NCI-H1436 treated with DMSO at 0.1 percent for 48 hours (cell line): ENCODE measurements around the gene STXBP4.
A peak's percentile ranks its signal among the peaks of the same experiment; 100 is the strongest.

Source experiments
- DNase-seq: peaks from one replicate; lab custom pipeline; 2025; lab: John Stamatoyannopoulos, UW

The STXBP4 gene

DNA sequence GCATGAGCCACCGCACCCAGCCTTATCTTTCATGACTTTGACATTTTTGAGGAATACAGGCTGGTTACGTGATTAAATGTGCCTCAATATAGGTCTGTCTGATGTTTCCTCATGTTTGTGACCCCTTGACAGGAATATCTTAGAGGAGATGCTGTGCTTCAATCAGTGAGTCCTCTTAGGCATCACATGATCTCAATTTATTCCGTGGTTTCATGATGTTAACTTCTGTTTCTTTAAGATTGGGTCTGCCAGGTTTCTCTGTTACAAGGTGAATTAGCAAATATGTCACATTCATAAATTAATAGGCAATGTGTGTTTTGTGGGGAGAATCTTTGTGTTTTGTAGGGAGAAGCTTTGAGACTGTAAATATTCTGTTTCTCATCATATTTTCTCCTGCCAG, 3.3 kb downstream of the STXBP4 start:
- DNase-seq = no peak

DNA sequence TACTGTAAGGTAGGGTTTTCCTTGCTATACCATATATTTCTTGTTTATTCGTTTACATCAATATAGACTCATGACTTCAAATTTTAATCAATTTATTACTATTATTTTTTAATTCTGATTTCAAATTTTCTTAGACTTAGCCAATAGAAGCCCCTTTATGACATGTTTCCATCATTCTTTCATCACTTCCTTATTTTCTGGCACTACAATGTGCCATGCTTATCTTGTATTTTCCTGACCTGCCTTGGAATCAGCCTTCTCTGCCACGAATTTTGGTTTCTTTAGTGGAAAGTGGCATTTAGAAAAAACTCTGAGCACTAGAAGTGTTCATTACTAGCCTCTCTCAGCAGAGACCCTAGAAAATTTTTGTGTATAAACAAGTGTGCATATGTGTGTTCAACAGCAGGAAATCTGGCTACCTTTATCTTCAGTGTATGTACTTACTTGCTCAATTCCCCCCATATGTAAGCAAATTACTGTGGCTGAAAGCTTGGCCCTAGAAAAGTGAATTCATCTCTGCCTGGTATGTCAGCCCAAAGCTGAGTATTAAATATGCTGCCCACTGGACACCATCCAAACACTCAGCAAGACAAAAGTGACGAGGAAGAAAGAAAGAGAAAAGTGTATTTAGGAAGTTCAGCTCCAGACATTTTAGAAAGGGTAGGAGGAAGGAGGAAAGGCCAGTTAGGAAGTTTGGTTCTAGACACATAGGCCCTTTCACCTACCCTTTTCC, 4.0 kb downstream of the STXBP4 start:
- DNase-seq = no peak

DNA sequence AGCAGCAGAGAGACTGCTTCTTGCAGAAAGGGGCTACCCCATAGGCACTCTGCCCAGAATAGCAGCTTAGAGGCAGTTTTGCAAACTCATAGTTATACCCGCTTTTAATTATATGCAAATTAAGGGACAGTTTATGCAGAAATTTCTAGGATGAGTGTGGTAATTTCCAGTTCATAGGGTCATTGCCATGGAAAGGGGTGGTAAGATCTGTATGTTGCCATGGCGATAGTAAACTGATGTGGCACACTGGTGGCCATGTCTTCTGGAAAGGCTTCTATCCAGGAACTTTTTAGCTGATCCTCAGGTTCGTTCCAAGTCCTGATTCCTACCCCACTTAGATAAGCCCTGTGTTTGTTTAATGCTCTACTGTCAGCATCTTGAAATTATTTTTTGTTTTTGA, 6.2 kb downstream of the STXBP4 start:
- DNase-seq = no peak

DNA sequence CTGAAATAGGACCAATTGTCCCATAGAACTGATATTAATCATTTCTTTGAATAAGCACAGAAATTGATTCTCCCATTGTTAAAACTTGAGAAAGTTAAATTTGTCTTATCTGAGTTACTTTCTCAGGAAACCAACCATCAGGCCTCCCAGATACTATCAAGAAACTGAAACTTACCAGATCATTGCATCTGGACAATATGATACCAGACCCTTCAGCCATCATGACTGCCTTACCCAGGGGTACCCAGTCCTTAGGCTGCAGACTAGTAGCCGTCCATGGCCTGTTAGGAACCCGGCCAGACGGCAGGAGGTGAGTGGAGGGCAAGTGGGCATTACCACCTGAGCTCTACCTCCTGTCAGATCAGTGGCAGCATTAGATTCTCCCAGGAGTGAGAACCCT, 7.8 kb downstream of the STXBP4 start:
- DNase-seq = no peak

DNA sequence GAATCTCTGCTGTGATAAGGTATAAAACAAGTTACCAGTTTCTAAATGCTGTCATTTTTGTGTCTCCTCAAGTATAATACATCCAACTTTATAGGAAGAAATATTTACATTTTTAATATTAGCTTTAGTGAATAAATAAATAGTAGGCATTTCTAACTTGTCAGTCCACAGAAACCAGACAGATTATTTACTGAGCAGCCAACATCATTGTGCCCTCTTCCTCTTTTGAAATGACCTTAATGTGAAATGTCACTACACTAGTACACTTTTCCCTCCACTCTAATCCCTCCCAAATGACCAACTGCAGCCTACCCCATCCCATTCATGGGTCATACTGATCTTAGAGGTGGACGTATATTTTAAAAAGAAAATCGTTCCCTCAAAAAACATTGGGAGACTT, 9.2 kb downstream of the STXBP4 start:
- DNase-seq = no peak

DNA sequence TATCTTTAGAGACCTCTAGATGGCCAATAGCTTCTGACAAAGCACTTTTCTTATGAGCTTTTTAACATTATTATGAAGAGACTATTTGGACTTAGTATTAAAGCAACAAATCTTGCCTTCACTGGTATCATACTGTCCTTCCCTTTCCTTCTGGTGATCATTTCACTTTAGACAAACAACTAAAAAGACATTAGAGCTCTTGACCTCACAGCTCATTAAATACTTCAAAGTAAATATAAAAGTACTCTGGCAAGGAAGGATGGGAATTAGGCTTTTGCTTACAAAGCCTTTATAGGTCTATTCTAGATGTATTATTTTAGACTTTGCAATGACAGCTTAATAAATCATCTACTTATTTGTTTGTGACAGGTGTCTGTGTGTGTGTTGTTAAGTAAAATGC, 11.1 kb downstream of the STXBP4 start:
- no peak for DNase-seq

DNA sequence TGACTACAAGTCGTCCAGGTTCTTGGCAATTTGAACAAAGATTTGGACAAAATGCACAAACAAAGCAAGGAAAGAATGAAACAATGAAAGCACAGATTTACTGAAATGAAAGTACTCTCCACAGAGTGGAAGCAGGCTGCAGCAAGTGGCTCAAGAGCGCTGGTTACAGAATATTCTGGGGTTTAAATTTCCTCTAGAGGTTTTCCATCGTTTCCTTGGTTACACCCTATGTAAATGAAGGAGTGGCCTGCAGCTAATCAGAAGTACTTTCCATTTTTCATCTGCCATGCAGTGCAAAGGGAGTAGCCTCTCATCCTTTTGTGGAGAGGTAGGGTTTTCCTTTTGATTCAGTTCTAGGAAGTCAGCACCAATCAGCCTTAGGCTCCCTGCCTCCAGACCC, 11.8 kb downstream of the STXBP4 start:
- no peak for DNase-seq

DNA sequence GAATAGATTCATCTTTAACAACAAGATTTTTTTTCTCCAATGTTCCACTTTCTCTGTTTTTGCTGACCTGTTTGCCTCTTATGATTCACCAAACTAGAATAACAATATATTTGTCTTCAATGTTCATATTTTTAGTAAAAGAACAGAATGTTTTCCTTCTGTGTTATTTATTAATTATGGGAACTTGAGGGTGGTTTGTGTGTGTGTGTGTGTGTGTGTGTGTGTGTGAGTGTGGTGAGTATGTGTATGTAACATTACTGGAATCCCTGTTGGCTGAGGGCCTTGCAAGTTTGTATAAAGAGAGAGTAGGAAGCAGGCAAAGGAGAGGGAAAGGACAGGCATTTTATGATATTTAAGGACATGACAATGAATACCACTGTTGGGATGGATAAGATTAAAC, 13.8 kb downstream of the STXBP4 start:
- no peak for DNase-seq

DNA sequence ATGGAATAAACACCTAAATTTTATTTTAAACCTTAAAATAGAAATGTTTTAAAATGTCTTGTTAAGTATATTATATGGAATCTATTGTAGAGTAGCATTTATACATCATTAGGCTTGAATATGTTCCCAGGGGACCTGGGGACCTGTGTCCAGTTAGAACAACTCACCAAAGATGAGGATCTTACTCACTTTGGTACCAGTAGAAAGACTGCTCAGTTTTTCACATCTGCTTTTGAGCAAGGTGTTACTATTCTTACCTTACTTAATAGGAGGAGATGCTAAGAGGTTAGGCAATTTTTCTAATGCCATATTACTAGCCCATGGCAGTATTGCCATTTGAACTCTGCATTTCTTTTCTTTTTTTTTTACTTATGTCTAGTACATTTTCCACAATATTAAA, 14.7 kb downstream of the STXBP4 start:
- DNase-seq = no peak

DNA sequence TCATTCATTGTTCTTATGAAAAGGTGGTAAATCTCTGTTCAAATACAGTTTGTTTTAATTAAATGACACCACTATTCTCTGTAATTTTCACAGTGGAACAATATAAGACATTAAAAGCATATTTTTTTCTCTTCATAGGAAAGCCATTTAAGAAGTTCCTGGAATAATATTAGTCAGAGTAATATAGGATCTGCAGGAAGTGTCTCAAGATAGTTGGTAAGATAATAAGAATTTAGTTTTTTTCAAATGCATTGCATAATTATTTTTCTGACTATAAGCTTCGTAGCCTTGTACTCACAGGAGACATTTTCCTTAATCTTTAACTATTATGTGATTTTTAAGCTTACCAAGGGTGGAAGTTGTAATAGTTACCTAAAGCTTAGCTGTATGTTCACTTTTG, 16.9 kb downstream of the STXBP4 start:
- no peak for DNase-seq

DNA sequence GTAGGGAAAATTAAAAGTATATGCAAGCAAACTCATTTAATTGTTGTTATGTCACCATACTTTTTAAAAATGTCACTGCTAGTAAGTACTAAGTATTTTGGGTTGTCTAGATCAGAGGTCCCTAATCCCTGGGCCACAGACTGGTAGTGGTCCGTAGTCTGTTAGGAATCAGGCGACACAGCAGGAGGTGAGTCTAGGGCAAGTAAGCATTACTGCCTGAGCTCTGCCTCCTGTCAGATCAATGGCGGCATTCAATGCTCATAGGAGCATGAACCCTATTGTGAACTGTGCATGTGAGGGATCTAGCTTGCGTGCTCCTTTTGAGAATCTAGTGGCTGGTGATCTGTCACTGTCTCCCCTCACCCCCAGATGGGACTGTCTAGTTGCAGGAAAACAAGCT, 21.6 kb downstream of the STXBP4 start:
- DNase-seq = no peak

DNA sequence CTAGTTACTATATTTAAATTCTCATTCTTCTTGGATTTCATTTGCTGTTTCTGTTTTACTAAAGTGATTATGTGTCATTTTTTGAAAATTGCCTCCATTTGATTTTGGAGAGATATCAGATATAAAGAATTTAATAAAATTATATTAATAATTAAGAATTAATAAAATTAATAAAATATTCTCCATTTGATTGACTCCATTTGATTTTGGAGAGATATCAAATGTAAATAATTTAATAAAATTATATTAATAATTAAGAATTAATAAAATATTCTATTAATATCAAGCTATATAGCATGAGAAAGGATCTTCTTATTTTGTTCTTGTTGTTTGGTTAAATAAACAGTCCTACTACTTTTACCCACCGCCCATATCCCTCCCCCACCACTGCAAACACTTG, 23.0 kb downstream of the STXBP4 start:
- no peak for DNase-seq

DNA sequence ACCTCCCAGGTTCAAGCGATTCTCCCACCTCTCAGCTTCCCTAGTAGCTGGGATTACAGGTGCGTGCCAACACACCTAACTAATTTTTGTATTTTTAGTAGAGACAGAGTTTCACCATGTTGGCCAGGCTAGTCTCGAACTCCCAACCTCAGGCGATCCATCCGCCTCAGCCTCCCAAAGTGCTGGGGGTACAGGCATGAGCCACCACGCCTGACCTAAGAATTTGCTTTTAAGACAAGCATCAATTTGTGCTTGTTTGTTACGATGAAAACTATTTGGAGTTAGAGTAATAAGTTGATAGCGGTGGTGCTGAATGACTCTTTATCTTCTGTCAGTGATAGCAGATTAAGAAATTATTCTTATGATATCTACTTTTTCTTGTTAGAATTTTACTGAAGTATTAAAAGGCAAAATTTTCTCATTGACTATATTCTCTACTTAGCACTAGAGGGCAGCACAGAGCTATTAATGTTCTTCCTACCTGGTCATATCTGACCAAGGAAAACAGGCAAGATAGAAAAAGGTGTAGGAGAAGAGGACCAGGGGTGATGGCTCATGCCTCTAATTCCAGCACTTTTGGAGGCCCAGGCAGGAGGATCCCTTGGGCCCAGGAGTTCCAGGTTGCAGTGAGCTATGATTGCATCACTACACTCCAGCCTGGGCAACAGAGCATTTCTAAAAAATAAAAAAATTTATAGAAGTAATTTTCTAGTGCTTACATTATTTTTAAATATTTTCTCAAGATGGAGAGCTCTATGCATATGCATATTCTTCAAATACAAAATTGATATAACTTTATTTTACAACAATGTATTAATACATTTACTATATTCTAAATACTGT, 24.5 kb downstream of the STXBP4 start:
- DNase-seq = peak; percentile 44

DNA sequence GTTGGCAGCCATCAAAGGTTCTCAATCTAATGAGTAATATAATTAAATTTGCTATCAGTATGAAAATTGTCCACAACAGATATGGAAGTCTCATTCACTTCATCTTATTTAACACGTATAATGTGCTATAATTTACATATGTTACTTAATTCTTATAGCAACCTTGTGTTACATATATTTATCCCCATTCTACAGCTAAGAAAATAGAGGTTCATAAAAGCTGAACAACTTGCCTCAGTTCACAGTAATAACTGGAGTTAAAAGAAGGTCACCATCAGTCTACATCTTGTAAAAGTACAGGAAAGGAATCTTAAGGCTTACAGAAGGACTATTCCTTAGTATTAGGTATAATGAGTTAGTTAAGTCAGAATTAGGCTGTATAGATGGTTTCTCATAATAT, 27.9 kb downstream of the STXBP4 start:
- no peak for DNase-seq

DNA sequence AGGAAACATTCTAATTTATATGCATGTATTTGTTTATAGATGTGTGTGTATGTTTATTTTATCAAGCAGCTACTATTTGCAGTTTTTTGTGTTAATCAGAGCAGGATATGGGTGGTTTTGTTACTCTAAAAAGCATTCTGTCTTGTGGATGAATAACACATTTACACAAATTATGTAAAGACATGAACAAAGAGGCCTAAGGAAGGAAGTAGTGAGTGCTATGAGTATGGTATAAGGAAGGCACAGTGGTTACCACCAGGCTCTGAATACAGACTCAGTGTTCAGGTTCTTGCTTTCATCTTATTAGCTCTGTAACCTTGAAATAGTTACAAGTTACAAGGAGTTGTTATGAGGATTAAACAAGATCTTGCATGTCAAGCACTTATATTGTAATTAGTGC, 33.9 kb downstream of the STXBP4 start:
- no peak for DNase-seq

DNA sequence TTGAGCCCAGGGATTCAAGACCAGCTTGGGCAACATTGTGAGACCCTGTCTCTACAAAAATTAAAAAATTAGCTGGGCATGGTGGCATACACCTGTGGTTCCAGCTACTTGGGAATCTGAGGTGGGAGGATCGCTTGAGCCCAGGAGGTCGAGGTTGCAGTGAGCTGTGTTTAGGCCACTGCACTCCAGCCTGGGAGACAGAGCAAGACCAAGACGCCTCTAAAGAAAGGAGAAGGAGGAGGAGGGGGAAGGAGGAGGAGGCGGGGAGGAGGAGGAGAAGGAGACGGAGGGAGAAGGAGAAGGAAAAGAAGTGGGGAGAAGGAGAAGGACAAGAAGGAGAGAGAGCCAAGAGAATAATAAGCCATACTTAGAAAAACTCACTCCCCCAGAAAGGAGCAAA, 35.9 kb downstream of the STXBP4 start:
- DNase-seq = no peak

DNA sequence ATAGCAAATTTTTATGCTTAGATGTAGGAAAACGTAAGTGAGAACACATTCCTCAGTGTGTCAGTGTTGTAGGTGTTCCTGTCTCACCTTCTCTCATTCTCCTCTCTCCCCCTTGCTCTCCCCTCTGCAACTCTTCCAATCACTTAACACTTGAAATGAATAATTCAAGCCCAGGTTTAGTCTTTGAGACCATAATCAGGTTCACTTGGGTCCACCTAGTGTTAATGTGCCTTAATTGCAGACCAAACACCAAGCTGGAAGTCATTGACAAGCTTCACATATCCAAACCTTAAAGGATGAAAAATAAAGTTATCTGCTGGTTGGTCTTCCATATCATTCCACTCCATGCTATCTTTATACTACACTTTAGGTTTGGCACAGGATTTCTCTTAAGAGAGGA, 37.0 kb downstream of the STXBP4 start:
- no peak for DNase-seq

DNA sequence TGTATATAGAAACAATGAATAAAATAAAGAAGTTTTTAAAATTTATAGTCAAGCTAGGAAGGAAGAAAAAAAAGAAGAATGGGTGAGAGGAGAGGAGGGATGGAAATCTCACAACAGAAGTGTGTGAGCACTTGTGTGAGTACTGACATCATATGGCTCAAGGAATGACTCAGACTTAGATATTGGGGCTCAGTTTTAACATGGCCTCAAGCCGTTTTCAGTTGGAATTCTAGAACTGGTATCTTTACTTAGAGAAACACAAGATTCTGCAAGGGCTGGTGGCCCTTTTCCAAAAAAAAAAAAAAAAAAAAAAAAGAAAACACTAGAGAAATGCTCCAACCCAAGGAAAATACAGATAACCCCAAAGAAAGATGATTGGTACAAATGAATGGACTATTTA, 55.1 kb downstream of the STXBP4 start:
- no peak for DNase-seq

DNA sequence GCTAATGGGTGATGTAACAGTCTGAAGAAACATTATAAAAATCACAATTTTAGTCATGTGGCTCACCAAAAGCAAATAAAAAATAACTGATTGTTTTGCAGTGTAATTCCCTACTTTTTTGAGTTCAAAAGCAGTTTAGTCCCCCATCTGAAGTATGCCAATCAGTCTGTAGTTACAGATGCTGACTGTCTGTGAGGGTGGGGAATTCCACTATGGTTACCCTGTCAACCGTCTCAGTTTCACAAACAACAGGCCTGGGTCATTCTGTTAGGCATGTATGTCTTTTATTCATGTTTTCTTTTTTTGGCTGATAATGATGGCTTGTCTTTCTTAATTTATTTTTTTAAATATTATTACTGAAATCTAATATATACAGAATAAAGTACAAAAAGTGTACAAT, 69.3 kb downstream of the STXBP4 start:
- no peak for DNase-seq

DNA sequence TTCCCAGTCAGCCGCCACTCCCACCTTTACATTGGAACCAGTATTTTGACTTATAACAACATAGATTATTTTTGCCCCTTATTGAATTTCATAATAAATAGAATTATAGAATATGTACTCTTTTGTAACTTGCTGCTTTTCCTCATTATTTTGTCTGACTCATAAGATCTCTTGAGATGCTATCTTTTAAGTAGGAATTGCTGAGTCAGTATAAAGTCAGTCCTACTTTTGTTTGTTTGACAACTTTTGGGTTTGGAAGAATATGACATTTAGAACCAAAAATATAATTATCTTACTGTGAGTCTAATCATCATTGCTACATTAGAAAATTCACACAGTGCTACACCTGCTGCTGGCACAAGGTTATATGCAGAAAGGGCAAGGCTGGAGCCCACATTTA, 69.7 kb downstream of the STXBP4 start:
- no peak for DNase-seq

DNA sequence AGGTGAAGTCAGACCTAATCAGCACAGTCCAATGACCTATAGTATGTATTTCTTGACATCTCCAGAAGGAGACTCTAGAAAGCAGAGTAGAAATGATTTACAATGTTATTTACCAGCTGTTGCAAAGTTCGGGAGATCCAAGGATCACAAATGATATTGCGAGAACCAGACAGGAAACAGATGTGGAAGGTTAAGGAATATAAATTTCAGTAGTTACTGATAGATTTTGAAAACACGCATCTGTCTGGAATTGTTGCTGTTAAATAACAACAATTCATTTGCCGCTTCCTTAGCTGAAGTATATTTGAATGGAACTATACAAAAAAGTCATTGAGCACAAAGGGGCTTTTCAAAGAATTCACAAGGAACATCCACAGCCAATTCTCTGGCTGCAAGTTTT, 72.0 kb downstream of the STXBP4 start:
- DNase-seq = no peak

DNA sequence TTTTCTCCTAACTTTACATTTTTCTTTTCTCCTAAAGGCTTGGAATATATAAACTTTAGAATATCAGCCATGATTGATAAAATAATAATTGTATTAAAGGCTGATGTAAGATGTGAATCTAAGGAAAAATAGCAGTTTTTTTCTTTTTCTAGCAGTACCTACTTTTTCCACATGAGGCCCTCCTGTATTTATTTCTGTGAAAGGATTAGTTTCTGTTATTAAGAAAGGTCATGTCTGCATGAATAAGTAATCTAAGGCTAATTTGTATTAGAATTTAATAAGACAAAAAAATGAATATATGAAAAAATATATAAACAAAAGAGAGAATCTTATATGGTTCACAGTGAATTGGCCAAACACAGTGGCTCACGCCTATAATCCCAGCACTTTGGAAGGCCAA, 85.3 kb downstream of the STXBP4 start:
- no peak for DNase-seq

DNA sequence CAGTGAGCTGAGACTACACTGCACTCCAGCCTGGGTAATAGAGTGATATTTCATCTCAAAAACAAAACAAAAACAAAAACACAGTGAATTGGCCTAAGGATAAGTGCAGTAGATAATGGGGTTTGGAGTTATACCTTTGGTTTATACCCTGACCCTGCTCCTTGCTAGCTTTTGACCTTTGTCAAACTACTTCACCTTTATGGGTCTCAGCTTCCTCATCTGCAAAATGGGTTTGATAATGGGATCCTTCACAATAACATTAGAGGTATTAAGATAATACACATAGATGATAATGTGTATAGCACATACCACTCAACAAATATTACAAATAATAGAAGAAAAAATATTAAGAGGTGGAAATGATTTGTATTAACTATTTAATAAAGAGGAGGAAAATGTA, 85.9 kb downstream of the STXBP4 start:
- no peak for DNase-seq

DNA sequence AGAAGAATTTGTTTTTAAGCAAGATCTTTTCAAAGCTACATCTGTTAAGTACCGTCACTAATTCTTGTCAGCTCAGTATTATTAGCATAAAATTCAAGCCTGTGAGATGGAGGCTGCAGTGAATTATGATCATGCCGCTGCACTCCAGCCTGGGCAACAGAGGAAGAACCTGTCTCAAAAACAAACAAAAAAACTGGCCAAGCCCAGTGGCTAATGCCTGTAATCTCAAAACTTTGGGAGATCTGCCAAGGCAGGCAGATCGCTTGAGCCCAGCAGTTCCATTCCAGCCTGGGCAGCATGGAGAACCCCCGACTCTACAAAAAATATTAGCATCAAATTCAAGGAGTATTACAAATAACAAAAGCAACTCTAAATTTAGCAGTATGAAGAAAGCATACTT, 88.0 kb downstream of the STXBP4 start:
- DNase-seq = no peak
